ENCODE data around the gene CCDC138.
"Not testable (repeated sequence)": the region's sequence is repeated elsewhere in the genome, so short reads cannot be mapped to it uniquely, and the experiment has no call there.

CCDC138 gene

DNA sequence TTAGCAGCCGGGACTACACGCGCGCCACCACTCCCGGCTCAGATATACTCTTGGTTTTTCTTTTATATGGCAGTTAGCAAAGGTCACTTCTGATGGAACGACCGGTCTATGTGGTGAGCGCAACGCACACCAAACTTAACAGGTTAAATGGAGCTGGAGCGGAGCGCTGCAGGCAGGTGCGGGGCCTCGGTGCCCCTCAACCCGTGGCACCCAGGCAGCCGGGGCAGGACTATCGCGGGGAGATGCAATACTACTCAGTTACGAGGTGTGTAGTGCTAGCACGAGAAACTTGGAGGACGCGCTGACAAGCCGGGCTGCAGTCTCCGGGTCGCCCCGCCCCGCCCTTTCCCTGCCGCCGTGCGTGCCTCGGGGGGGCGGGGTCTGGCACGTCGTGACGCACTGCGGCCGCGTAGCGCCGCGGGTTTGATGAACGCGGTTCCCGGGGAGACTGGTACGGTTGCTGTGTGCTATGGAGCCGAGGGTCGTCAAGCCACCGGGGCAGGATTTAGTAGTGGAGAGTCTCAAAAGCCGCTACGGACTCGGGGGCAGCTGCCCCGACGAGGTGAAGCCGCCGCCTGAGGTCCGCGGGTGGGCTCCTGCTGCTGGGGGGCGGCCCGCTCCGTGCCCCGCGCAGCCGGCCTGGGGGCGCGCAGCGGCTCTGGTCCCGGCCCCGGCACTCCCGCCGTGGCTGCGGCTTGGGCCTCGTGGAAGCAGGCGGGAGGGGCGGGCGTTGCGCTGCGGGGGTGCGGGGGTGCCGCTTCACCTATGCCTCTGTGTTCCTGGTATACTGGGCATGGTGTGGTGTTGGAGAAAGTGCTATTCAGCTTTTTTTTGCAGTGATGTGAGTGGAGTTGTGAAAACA is at the start of gene CCDC138:
TSS of gene CCDC138 (plus strand) at position 418 of the 862 bp plus-strand sequence. CDS start at position 470, 52 bp downstream.
- peak; percentile 91 to 92 for DNase-seq (ENCODE audit: low read depth in 2 of 2)

DNA sequence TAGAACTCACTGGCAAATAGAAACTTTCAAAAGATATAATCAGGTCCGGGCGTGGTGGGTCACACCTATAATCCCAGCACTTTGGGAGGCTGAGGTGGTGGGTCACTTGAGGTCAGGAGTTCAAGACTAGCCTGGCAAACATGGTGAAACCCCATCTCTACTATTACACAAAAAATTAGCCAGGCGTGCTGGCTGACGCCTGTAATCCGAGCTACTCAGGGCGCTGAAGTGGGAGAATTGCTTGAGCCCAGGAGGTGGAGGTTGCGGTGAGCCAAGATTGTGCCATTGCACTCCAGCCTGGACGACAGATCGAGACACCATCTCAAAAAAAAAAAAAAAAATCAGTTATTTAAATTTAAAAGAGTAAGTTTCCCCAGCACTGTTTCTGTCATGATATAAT is 28.6 kb upstream of the CCDC138 start:
- DNase-seq (ENCODE audit: low read depth in 2 of 2), result not testable (repeated sequence)

DNA sequence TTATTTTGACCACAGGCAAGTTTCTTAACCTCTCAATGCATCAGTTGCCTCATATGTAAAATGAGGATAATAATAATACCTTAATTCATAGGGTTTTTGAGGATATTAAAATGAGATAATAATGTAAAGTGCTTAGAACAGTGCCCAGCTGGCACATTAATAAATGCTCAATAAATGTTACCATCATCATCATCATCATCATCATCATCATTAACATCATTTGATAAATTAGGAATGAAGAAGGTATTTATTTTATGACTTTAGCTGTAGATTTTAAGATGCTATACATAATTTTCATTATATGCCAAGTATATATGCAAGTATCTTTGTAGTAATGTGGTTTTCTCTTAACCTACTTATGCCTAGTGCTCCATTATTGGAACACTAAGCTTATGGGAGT is 24.0 kb upstream of the CCDC138 start:
- DNase-seq (ENCODE audit: low read depth in 2 of 2), result not testable (repeated sequence)

DNA sequence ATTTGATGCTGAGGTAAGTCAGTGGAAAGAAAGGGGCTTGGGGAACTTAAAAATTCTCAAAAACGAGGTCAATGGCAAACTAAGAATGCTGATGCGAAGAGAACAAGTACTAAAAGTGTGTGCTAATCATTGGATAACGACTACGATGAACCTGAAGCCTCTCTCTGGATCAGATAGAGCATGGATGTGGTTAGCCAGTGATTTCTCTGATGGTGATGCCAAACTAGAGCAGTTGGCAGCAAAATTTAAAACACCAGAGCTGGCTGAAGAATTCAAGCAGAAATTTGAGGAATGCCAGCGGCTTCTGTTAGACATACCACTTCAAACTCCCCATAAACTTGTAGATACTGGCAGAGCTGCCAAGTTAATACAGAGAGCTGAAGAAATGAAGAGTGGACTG is 19.9 kb upstream of the CCDC138 start:
- not testable (repeated sequence) for DNase-seq (ENCODE audit: low read depth in 2 of 2)

GRCh38 chr2:108767859-108768258 is 18.7 kb upstream of the CCDC138 start:
- DNase-seq (ENCODE audit: low read depth in 2 of 2), result not testable (repeated sequence)

DNA sequence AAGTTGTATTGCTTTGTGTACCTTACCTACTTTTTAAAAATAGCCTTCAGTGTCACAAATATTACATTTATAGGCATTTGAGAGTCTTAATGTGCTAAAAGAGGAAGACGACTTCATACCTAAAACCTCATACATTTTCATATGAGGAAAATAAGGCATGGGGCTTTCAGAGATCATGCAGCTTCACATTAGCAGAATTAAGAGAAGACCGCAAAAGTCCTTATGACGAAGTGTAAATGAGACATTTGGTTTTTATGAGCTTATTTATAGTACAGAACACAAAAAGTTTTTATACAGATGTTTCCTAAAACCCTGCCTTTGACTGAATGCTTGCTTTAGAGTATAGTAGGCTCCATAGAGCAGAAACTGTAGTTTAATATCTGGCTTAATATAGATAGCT is 10.1 kb upstream of the CCDC138 start:
- no peak for DNase-seq (ENCODE audit: low read depth in 2 of 2)

GRCh38 chr2:108778857-108779256 is 7.7 kb upstream of the CCDC138 start:
- DNase-seq (ENCODE audit: low read depth in 2 of 2), result no peak

- no peak for DNase-seq (ENCODE audit: low read depth in 2 of 2)
These were observed 590 bp upstream of the CCDC138 start for GRCh38 chr2:108786008-108786353.

- DNase-seq (ENCODE audit: low read depth in 2 of 2), result no peak
These were observed 608 bp downstream of the CCDC138 start for GRCh38 chr2:108787216-108787541.

DNA sequence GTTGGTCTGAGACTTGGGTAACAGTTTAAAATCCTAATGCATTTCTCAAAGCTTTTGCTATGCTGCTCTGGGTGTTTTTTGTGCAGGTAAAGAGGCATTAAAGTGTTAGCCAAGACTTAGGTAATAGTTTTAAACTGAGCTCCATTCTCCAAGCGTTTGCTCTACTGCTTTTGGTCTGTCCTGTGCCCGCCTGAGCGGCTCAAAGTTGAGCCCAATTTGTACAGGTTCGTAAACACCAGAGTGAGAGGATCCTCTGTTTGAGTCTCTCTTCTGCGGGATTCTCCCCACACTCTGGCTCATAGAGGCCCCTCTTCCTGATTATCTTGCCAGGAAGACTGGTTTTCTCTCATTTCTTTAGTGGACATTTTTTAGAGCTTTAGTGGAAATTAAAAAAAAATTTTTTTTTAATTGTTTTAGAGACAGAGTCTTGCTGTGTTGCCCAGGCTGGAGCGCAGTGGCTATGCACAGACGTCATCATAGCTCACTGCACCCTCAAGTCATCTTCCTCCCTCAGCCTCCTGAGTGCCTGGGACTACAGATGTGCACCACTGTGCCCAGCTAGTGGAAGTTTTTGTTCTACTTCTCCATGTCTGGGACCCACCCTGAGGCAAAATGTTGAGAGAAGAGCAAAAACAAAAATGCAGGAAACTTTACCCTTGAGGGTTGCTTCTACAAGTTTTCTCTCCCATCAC is 16.6 kb downstream of the CCDC138 start:
- DNase-seq (ENCODE audit: low read depth in 2 of 2), result no peak

- DNase-seq (ENCODE audit: low read depth in 2 of 2), result no peak
These were observed 18.5 kb downstream of the CCDC138 start for GRCh38 chr2:108805032-108805431.

- DNase-seq (ENCODE audit: low read depth in 2 of 2), result no peak
These were observed 19.2 kb downstream of the CCDC138 start for GRCh38 chr2:108805782-108806181.

- DNase-seq (ENCODE audit: low read depth in 2 of 2), result no peak
These were observed 20.0 kb downstream of the CCDC138 start for GRCh38 chr2:108806371-108807113.

- DNase-seq (ENCODE audit: low read depth in 2 of 2), result no peak
These were observed 23.4 kb downstream of the CCDC138 start for GRCh38 chr2:108809936-108810335.

GRCh38 chr2:108810993-108811957 is 24.7 kb downstream of the CCDC138 start:
- DNase-seq (ENCODE audit: low read depth in 2 of 2), result no peak

DNA sequence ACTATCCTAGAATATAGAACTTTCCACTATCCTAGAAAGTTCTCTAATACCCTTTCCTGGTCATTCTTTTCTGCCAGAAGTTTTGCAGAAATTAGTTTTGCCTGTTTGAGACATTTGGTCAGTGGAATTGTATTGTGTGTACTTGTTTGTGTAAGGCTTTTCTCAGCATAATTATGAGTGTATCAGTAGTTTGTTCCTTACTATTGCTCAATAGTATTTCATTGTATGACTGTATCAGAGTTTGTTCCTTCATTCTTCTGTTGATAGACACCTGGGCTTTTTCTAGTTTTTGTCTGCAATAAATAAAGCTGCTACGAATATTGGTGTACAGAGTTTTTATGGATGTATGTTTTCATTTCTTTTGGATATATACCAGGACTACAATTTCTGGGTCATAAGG is 27.2 kb downstream of the CCDC138 start:
- no peak for DNase-seq (ENCODE audit: low read depth in 2 of 2)

DNA sequence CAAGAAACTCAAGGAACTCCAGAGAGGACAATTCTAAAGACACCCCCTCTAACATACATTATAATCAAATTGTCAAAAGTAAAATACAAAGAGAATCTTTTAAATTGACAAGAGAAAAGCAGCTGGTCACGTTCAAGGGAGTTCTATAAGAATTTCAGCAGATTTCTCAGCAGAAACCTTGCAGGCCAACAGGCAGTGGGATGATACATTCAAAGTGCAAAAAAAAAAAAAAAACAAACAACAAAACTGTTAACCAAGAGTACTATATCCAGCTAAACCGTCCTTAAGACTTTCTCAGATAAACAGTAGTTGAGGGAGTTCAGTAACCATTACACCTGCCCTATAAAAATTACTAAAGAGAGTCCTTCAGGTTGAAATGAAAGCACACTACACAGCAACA is 33.9 kb downstream of the CCDC138 start:
- DNase-seq (ENCODE audit: low read depth in 2 of 2), result no peak

DNA sequence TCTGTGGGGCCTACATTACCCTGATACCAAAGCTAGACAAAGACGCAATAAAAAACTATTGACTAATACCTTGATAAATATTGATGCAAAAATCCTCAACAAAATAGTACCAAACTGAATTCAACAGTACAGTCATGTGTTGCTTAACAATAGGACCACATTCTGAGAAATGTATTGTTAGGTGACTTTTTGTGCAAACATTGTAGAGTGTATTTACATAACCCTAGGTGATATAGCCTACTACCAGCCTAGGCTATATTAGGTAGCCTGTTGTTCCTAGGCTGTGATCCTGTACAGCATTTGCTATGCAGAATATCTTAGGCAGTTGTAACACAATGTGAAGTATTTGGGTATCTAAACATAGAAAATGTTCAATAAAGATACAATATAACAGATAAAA is 36.7 kb downstream of the CCDC138 start:
- no peak for DNase-seq (ENCODE audit: low read depth in 2 of 2)

GRCh38 chr2:108824316-108825070 is 37.9 kb downstream of the CCDC138 start:
- DNase-seq (ENCODE audit: low read depth in 2 of 2), result no peak

DNA sequence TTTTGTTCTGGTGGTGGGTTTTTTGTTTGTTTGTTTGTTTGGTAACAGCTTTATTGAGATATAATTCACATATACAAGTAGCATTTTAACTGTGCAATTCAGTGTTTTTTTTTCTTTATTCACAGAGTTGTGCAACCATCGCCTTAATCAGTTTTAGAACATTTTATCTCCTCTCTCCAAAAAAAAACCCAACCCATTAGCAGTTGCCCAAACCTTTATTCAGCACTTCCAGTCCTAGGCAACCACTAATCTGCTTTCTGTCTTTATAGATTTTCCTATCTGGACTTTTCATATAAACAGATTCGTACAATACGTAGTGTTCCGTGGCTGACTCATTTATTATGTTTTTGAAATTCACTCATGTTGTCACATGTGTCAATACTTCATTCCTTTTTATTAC is 38.7 kb downstream of the CCDC138 start:
- no peak for DNase-seq (ENCODE audit: low read depth in 2 of 2)

DNA sequence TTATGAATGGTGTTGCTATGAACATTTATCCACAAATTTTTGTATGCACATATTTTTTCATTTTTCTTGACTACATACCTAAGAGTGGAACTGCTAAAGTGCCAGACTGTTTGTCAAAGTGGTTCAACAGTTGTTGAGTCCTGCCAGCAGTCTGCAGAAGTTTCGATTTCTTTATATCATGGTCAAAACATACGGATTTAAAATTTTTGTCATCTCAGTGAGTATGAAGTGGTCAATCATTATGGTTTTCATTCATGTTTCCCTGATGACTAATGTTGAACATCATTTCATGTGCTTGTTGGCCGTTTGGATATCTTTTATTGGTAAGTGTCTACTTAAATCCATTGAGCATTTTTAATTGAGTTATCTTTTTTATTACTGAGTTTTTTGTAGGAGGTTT is 39.2 kb downstream of the CCDC138 start:
- DNase-seq (ENCODE audit: low read depth in 2 of 2), result no peak

Data from stimulated activated CD8-positive, alpha-beta memory T cell treated with anti-CD3 and anti-CD28 coated beads, Interleukin-2, amount 100 ng/mL, for 48 hours (primary cell).